ENCODE data around the gene PRR30. TPM values are rescaled to one million over a fixed set of nuclear protein-coding genes. Genes with fewer than 3 reads are reported as not detected.

Gene PRR30
- total and polyA plus RNA-seq, 10 of the 15 experiments (the other 5 are each of a cell fraction or from before 2014, with no cell fraction given), result not detected

GRCh38 chr2:27164960-27165763 lies 26.0 kb upstream of the PRR30 start (continued):
- TF ChIP-seq ETV6 (conservative IDR thresholded peaks at IDR 0.05 in 1 of 2, IDR thresholded peaks at IDR 0.05 in 1 of 2; ENCODE audit: borderline replicate concordance in 1 of 2, low read depth in 1 of 2) (no peak), WRNIP1 (IDR thresholded peaks at IDR 0.05; ENCODE audit: borderline replicate concordance, low read depth, low read length) (no peak), IRF4 (IDR thresholded peaks at IDR 0.05; ENCODE audit: low read depth, low read length) (peak; percentile 70; the same call in 1 of the 2 replicates), CEBPZ (IDR thresholded peaks at IDR 0.05; ENCODE audit: low read depth, low read length) (no peak), SMARCA5 (IDR thresholded peaks at IDR 0.05) (no peak), NBN (IDR thresholded peaks at IDR 0.05) (no peak), SMAD5 (IDR thresholded peaks at IDR 0.05; ENCODE audit: low read depth) (no peak), ESRRA (IDR thresholded peaks at IDR 0.05; ENCODE audit: low read length) (no peak), PBX3 (IDR thresholded peaks at IDR 0.05; ENCODE audit: insufficient replicate concordance, low read depth, low read length) (no peak), IKZF1 (conservative IDR thresholded peaks at IDR 0.05) (peak; percentile 36; the same call in 1 of the 2 replicates), CREM (IDR thresholded peaks at IDR 0.05; ENCODE audit: low read depth) (no peak), MTA3 (IDR thresholded peaks at IDR 0.05; ENCODE audit: borderline replicate concordance, low read length) (no peak), CHD4 (IDR thresholded peaks at IDR 0.05) (no peak), NFIC (IDR thresholded peaks at IDR 0.05; ENCODE audit: low read depth, low read length) (no peak), BCL11A (IDR thresholded peaks at IDR 0.05; ENCODE audit: low read depth, low read length) (no peak), CUX1 (IDR thresholded peaks at IDR 0.05; ENCODE audit: insufficient replicate concordance, low read depth, low read length) (no peak), TCF7 (IDR thresholded peaks at IDR 0.05; ENCODE audit: borderline replicate concordance) (no peak), ASH2L (IDR thresholded peaks at IDR 0.05; ENCODE audit: borderline replicate concordance, low read depth) (no peak), KDM1A (IDR thresholded peaks at IDR 0.05; ENCODE audit: borderline replicate concordance) (no peak), SUPT20H (IDR thresholded peaks at IDR 0.05; ENCODE audit: borderline replicate concordance, control insufficient read depth, low read depth, low read length) (no peak), RAD51 (IDR thresholded peaks at IDR 0.05) (peak; percentile 64; the same call in 1 of the 2 replicates)

Measured in GM12878 (cell line).